ENCODE results near the gene VWF.

Gene VWF

GRCh38 chr12:5972387-5972786 is 152.1 kb downstream of the VWF start:
- H3K27ac ChIP-seq (replicated peaks) = no peak overlapping the region
- H3K27me3 ChIP-seq (ENCODE audit: insufficient read depth, poor library complexity, severe bottlenecking) = peaks cover under 1% of the 10 kb centered on the region
- TF ChIP-seq POLR2AphosphoS5 (IDR thresholded peaks at IDR 0.05; ENCODE audit: low read depth) (no peak), GABPA (IDR thresholded peaks at IDR 0.05; ENCODE audit: low read depth) (no peak), SPI1 (IDR thresholded peaks at IDR 0.05; ENCODE audit: borderline replicate concordance, low read depth) (no peak), REST (IDR thresholded peaks at IDR 0.05; ENCODE audit: insufficient replicate concordance, low read depth) (no peak), CTCF (IDR thresholded peaks at IDR 0.05; ENCODE audit: insufficient read depth, low read length) (no peak)
- H3K4me3 ChIP-seq (replicated peaks; ENCODE audit: insufficient read depth, low read length) = no peak overlapping the region
- no peak for DNase-seq (ENCODE audit: low read depth in 1 of 2, low spot score in 1 of 2)

GRCh38 chr12:5971194-5971850 is 153.1 kb downstream of the VWF start:
- Histone ChIP-seq H3K27me3 (ENCODE audit: insufficient read depth, poor library complexity, severe bottlenecking) (no peaks in the 10 kb centered on the region), H3K4me3 (replicated peaks; ENCODE audit: insufficient read depth, low read length) (no peak overlapping the region), H3K27ac (replicated peaks) (no peak overlapping the region)
- no peak for DNase-seq (ENCODE audit: low read depth in 1 of 2, low spot score in 1 of 2)
- TF ChIP-seq POLR2AphosphoS5 (IDR thresholded peaks at IDR 0.05; ENCODE audit: low read depth) (no peak), GABPA (IDR thresholded peaks at IDR 0.05; ENCODE audit: low read depth) (no peak), SPI1 (IDR thresholded peaks at IDR 0.05; ENCODE audit: borderline replicate concordance, low read depth) (no peak), CTCF (IDR thresholded peaks at IDR 0.05; ENCODE audit: insufficient read depth, low read length) (no peak), REST (IDR thresholded peaks at IDR 0.05; ENCODE audit: insufficient replicate concordance, low read depth) (no peak)

GRCh38 chr12:5969974-5970690 is 154.3 kb downstream of the VWF start:
- Histone ChIP-seq H3K27me3 (ENCODE audit: insufficient read depth, poor library complexity, severe bottlenecking) (no peaks in the 10 kb centered on the region), H3K4me3 (replicated peaks; ENCODE audit: insufficient read depth, low read length) (no peak overlapping the region), H3K27ac (replicated peaks) (no peak overlapping the region)
- no peak for DNase-seq (ENCODE audit: low read depth in 1 of 2, low spot score in 1 of 2)
- TF ChIP-seq SPI1 (IDR thresholded peaks at IDR 0.05; ENCODE audit: borderline replicate concordance, low read depth) (no peak), REST (IDR thresholded peaks at IDR 0.05; ENCODE audit: insufficient replicate concordance, low read depth) (no peak), POLR2AphosphoS5 (IDR thresholded peaks at IDR 0.05; ENCODE audit: low read depth) (no peak), GABPA (IDR thresholded peaks at IDR 0.05; ENCODE audit: low read depth) (no peak)
